ENCODE measurements around the gene ABCG8.

Gene ABCG8

GRCh38 chr2:43841949-43842865 lies 3.4 kb downstream of the ABCG8 start:
- no peak for ATAC-seq
- Mint-ChIP-seq H3K9me3 (no peaks in the 10 kb centered on the region), H3K27me3 (peaks cover 13% of the 10 kb centered on the region), H3K4me1 (no peaks in the 10 kb centered on the region), H3K36me3 (no peaks in the 10 kb centered on the region), H3K27ac (no peak overlapping the region), H3K4me3 (no peak overlapping the region)

GRCh38 chr2:43842866-43843226 lies 4.1 kb downstream of the ABCG8 start:
- no peak overlapping the region for H3K4me3 Mint-ChIP-seq
- peaks cover 9% of the 10 kb centered on the region for H3K27me3 Mint-ChIP-seq
- ATAC-seq = no peak
- no peaks in the 10 kb centered on the region for H3K4me1 Mint-ChIP-seq
- H3K9me3 Mint-ChIP-seq = no peaks in the 10 kb centered on the region
- no peak overlapping the region for H3K27ac Mint-ChIP-seq
- no peaks in the 10 kb centered on the region for H3K36me3 Mint-ChIP-seq

GRCh38 chr2:43845181-43845580 lies 6.4 kb downstream of the ABCG8 start:
- H3K27me3 Mint-ChIP-seq = no peaks in the 10 kb centered on the region
- no peaks in the 10 kb centered on the region for H3K9me3 Mint-ChIP-seq
- H3K36me3 Mint-ChIP-seq = no peaks in the 10 kb centered on the region
- ATAC-seq = no peak
- no peaks in the 10 kb centered on the region for H3K4me1 Mint-ChIP-seq
- no peak overlapping the region for H3K27ac Mint-ChIP-seq
- no peak overlapping the region for H3K4me3 Mint-ChIP-seq

- Mint-ChIP-seq H3K4me3 (no peak overlapping the region), H3K4me1 (no peaks in the 10 kb centered on the region), H3K9me3 (no peaks in the 10 kb centered on the region), H3K27me3 (peaks cover 7% of the 10 kb centered on the region), H3K36me3 (no peaks in the 10 kb centered on the region), H3K27ac (no peak overlapping the region)
- no peak for ATAC-seq
Measured at GRCh38 chr2:43846140-43846793, 7.5 kb downstream of the ABCG8 start.

- Mint-ChIP-seq H3K27me3 (peaks cover 26% of the 10 kb centered on the region), H3K4me1 (no peaks in the 10 kb centered on the region), H3K4me3 (no peak overlapping the region), H3K36me3 (no peaks in the 10 kb centered on the region), H3K9me3 (no peaks in the 10 kb centered on the region), H3K27ac (no peak overlapping the region)
- no peak for ATAC-seq
Measured at GRCh38 chr2:43848214-43848613, 9.4 kb downstream of the ABCG8 start.

- Mint-ChIP-seq H3K27me3 (peaks cover 56% of the 10 kb centered on the region), H3K9me3 (no peaks in the 10 kb centered on the region), H3K4me1 (no peaks in the 10 kb centered on the region), H3K27ac (no peak overlapping the region), H3K4me3 (no peak overlapping the region), H3K36me3 (no peaks in the 10 kb centered on the region)
- ATAC-seq = no peak
Measured at GRCh38 chr2:43851011-43851980, 12.5 kb downstream of the ABCG8 start.

GRCh38 chr2:43852196-43852730 lies 13.5 kb downstream of the ABCG8 start:
- Mint-ChIP-seq H3K36me3 (no peaks in the 10 kb centered on the region), H3K4me3 (no peak overlapping the region), H3K4me1 (no peaks in the 10 kb centered on the region), H3K27ac (no peak overlapping the region), H3K27me3 (peaks cover 66% of the 10 kb centered on the region), H3K9me3 (no peaks in the 10 kb centered on the region)
- no peak for ATAC-seq

- peaks cover 77% of the 10 kb centered on the region for H3K27me3 Mint-ChIP-seq
- H3K4me1 Mint-ChIP-seq = no peaks in the 10 kb centered on the region
- ATAC-seq = no peak
- H3K27ac Mint-ChIP-seq = no peak overlapping the region
- no peaks in the 10 kb centered on the region for H3K9me3 Mint-ChIP-seq
- no peaks in the 10 kb centered on the region for H3K36me3 Mint-ChIP-seq
- no peak overlapping the region for H3K4me3 Mint-ChIP-seq
Measured at GRCh38 chr2:43853141-43854081, 14.6 kb downstream of the ABCG8 start.

- H3K27me3 Mint-ChIP-seq = peaks cover 89% of the 10 kb centered on the region
- no peak for ATAC-seq
- H3K9me3 Mint-ChIP-seq = no peaks in the 10 kb centered on the region
- no peak overlapping the region for H3K4me3 Mint-ChIP-seq
- H3K4me1 Mint-ChIP-seq = no peaks in the 10 kb centered on the region
- H3K36me3 Mint-ChIP-seq = no peaks in the 10 kb centered on the region
- H3K27ac Mint-ChIP-seq = no peak overlapping the region
Measured at GRCh38 chr2:43854671-43855070, 15.9 kb downstream of the ABCG8 start.

GRCh38 chr2:43855292-43855691 lies 16.5 kb downstream of the ABCG8 start:
- H3K36me3 Mint-ChIP-seq = no peaks in the 10 kb centered on the region
- no peak overlapping the region for H3K27ac Mint-ChIP-seq
- no peak for ATAC-seq
- H3K4me3 Mint-ChIP-seq = no peak overlapping the region
- H3K4me1 Mint-ChIP-seq = no peaks in the 10 kb centered on the region
- H3K27me3 Mint-ChIP-seq = peaks cover 95% of the 10 kb centered on the region
- H3K9me3 Mint-ChIP-seq = no peaks in the 10 kb centered on the region

GRCh38 chr2:43872151-43872550 lies 33.4 kb downstream of the ABCG8 start:
- no peaks in the 10 kb centered on the region for H3K36me3 Mint-ChIP-seq
- no peaks in the 10 kb centered on the region for H3K9me3 Mint-ChIP-seq
- peaks cover 40% of the 10 kb centered on the region for H3K27me3 Mint-ChIP-seq
- no peak for ATAC-seq
- no peaks in the 10 kb centered on the region for H3K4me1 Mint-ChIP-seq
- H3K27ac Mint-ChIP-seq = no peak overlapping the region
- no peak overlapping the region for H3K4me3 Mint-ChIP-seq

- Mint-ChIP-seq H3K27ac (no peak overlapping the region), H3K4me1 (no peaks in the 10 kb centered on the region), H3K9me3 (no peaks in the 10 kb centered on the region), H3K4me3 (no peak overlapping the region), H3K27me3 (peaks cover 24% of the 10 kb centered on the region), H3K36me3 (no peaks in the 10 kb centered on the region)
- no peak for ATAC-seq
Measured at GRCh38 chr2:43874776-43875451, 36.1 kb downstream of the ABCG8 start.

GRCh38 chr2:43877782-43878464 lies 39.2 kb downstream of the ABCG8 start:
- no peaks in the 10 kb centered on the region for H3K36me3 Mint-ChIP-seq
- H3K4me3 Mint-ChIP-seq = no peak overlapping the region
- no peaks in the 10 kb centered on the region for H3K4me1 Mint-ChIP-seq
- no peaks in the 10 kb centered on the region for H3K9me3 Mint-ChIP-seq
- no peak for ATAC-seq
- H3K27ac Mint-ChIP-seq = no peak overlapping the region
- H3K27me3 Mint-ChIP-seq = peaks cover 24% of the 10 kb centered on the region

All from stimulated activated memory B cell treated with anti-CD40 and anti-IgM and Interleukin-4, amounts not matched to agents 10 μg/mL and 1 μg/mL and 100 μg/mL, for 72 hours (primary cell).